HG03575 (cell line): Measurements from ENCODE around the gene SLIT1.

Experiments
- ATAC-seq: cut with Tn5 transposase; IDR thresholded peaks from one replicate; pipeline ENCODE4 v1.9.1; 2021; ENCODE audit not compliant: unreplicated experiment, insufficient number of reproducible peaks, low FRiP score; ENCODE audit errors: extremely low read depth

Gene SLIT1

GRCh38 chr10:97059872-97060205 lies 125.9 kb downstream of the SLIT1 start:
- ATAC-seq = no peak

- ATAC-seq = no peak
Measured at GRCh38 chr10:97059006-97059871, 126.5 kb downstream of the SLIT1 start.

GRCh38 chr10:97058521-97058920 lies 127.2 kb downstream of the SLIT1 start:
- ATAC-seq = no peak

- no peak for ATAC-seq
Measured at GRCh38 chr10:97057491-97058235, 128.1 kb downstream of the SLIT1 start.

- no peak for ATAC-seq
Measured at GRCh38 chr10:97056003-97056630, 129.6 kb downstream of the SLIT1 start.

- no peak for ATAC-seq
Measured at GRCh38 chr10:97053276-97053675, 132.5 kb downstream of the SLIT1 start.

GRCh38 chr10:97050956-97051496 lies 134.7 kb downstream of the SLIT1 start:
- no peak for ATAC-seq

- ATAC-seq = no peak
Measured at GRCh38 chr10:97050205-97050745, 135.5 kb downstream of the SLIT1 start.

- no peak for ATAC-seq
Measured at GRCh38 chr10:97049670-97050069, 136.1 kb downstream of the SLIT1 start.

GRCh38 chr10:97048649-97049427 lies 136.9 kb downstream of the SLIT1 start:
- no peak for ATAC-seq

- no peak for ATAC-seq
Measured at GRCh38 chr10:97047788-97048187, 138.0 kb downstream of the SLIT1 start.

- no peak for ATAC-seq
Measured at GRCh38 chr10:97047083-97047736, 138.5 kb downstream of the SLIT1 start.

GRCh38 chr10:97046456-97047082 lies 139.2 kb downstream of the SLIT1 start:
- ATAC-seq = no peak

- no peak for ATAC-seq
Measured at GRCh38 chr10:97043563-97043855, 142.2 kb downstream of the SLIT1 start.

GRCh38 chr10:97042716-97043562 lies 142.8 kb downstream of the SLIT1 start:
- no peak for ATAC-seq

GRCh38 chr10:97042081-97042480 lies 143.7 kb downstream of the SLIT1 start:
- ATAC-seq = no peak

- ATAC-seq = no peak
Measured at GRCh38 chr10:97040706-97041105, 145.1 kb downstream of the SLIT1 start.
